SJSA1 (cell line): ENCODE measurements around the gene UBXN2A. TPM values are rescaled to one million over a fixed set of nuclear protein-coding genes. Genes with fewer than 3 reads are reported as not detected.
"Not testable (repeated sequence)": the region's sequence is repeated elsewhere in the genome, so short reads cannot be mapped to it uniquely, and the experiment has no call there.

Source experiments
- DNase-seq, 2 experiments: peaks; one replicate each; pipeline ENCODE4 v3.0.0-alpha.2; 2015 to 2020; ENCODE audit warnings: low spot score in 2 of 2, low read depth in 1 of 2
- H3K27ac ChIP-seq: fragments of 250-450 bp; sonication (Bioruptor Pico); 2 replicates; pipeline ENCODE4 v1.5.1; 2020; ENCODE audit warnings: mild to moderate bottlenecking, moderate library complexity
- H3K27me3 ChIP-seq: fragments of 250-450 bp; sonication (Bioruptor Pico); replicated peaks from 2 replicates; pipeline ENCODE4 v1.5.1; 2020; ENCODE audit warnings: mild to moderate bottlenecking, moderate library complexity
- H3K36me3 ChIP-seq: fragments of 250-450 bp; sonication (Bioruptor Pico); 2 replicates; pipeline ENCODE4 v1.5.1; 2020; ENCODE audit warnings: mild to moderate bottlenecking
- H3K4me1 ChIP-seq: fragments of 250-450 bp; sonication (Bioruptor Pico); replicated peaks from 2 replicates; pipeline ENCODE4 v1.6.1; 2021; ENCODE audit warnings: mild to moderate bottlenecking
- H3K4me3 ChIP-seq: fragments of 250-450 bp; sonication (Bioruptor Pico); 2 replicates; pipeline ENCODE4 v1.5.1; 2020; ENCODE audit warnings: mild to moderate bottlenecking
- H3K9me3 ChIP-seq: fragments of 250-450 bp; sonication (Bioruptor Pico); replicated peaks from 2 replicates; pipeline ENCODE4 v1.5.1; 2020; ENCODE audit warnings: mild to moderate bottlenecking
- total RNA-seq: library from RNA; depleted of rRNA; stranded (reverse); fragments of >200 nt; shearing (Covaris generic); gene quantifications from 2 replicates; pipeline ENCODE4 v1.2.3, GENCODE V29; 2014

The UBXN2A gene
- total RNA-seq, 1 experiment from 2014 or later: 34.3 TPM

GRCh38 chr2:24011250-24012104 is 71.2 kb downstream of the UBXN2A start:
- H3K4me1 ChIP-seq: peaks cover 31% of the 10 kb centered on the region
- H3K9me3 ChIP-seq: 0 out of 2 replicates have a peak, but pooled peaks cover 2% of the 10 kb centered on the region
- H3K27ac ChIP-seq: no peak overlapping the region
- no peaks in the 10 kb centered on the region for H3K36me3 ChIP-seq
- H3K4me3 ChIP-seq: no peak overlapping the region
- no peak for DNase-seq
- no peaks in the 10 kb centered on the region for H3K27me3 ChIP-seq

GRCh38 chr2:24012521-24013188 is 72.4 kb downstream of the UBXN2A start:
- Histone ChIP-seq H3K4me1 (peaks cover 42% of the 10 kb centered on the region), H3K27me3 (no peaks in the 10 kb centered on the region), H3K36me3 (no peaks in the 10 kb centered on the region), H3K4me3 (no peak overlapping the region), H3K27ac (no peak overlapping the region), H3K9me3 (0 out of 2 replicates have a peak, but pooled peaks cover 2% of the 10 kb centered on the region)
- DNase-seq: no peak

- not testable (repeated sequence) for H3K4me3 ChIP-seq, H3K27me3 ChIP-seq, H3K9me3 ChIP-seq, H3K36me3 ChIP-seq
- peak; percentile 39 to 46 for DNase-seq
- Histone ChIP-seq H3K27ac (peak overlapping the region; percentile 86), H3K4me1 (peaks cover 32% of the 10 kb centered on the region)
These were observed 74.6 kb downstream of the UBXN2A start for GRCh38 chr2:24014902-24015301.

- H3K36me3 ChIP-seq: no peaks in the 10 kb centered on the region
- H3K9me3 ChIP-seq: 0 out of 2 replicates have a peak, but pooled peaks cover 2% of the 10 kb centered on the region
- no peak overlapping the region for H3K4me3 ChIP-seq
- peak overlapping the region; percentile 86 for H3K27ac ChIP-seq
- peak; percentile 90 to 94 for DNase-seq
- H3K4me1 ChIP-seq: peaks cover 28% of the 10 kb centered on the region
- no peaks in the 10 kb centered on the region for H3K27me3 ChIP-seq
These were observed 75.5 kb downstream of the UBXN2A start for GRCh38 chr2:24015562-24016375.

- Histone ChIP-seq H3K36me3 (peaks cover under 1% of the 10 kb centered on the region; the same call in 1 of the 2 replicates), H3K27ac (peak overlapping the region; percentile 77), H3K27me3 (no peaks in the 10 kb centered on the region), H3K4me1 (peaks cover 28% of the 10 kb centered on the region), H3K9me3 (peaks cover 2% of the 10 kb centered on the region; the same call in 1 of the 2 replicates), H3K4me3 (no peak overlapping the region)
- DNase-seq: peak in 1 of 2 experiments; percentile 25
These were observed 76.1 kb downstream of the UBXN2A start for GRCh38 chr2:24016376-24016761.

- H3K27me3 ChIP-seq: no peaks in the 10 kb centered on the region
- peaks cover 2% of the 10 kb centered on the region; the same call in 1 of the 2 replicates for H3K9me3 ChIP-seq
- H3K36me3 ChIP-seq: peaks cover 5% of the 10 kb centered on the region
- H3K4me3 ChIP-seq: no peak overlapping the region
- H3K27ac ChIP-seq: peak overlapping the region; percentile 77
- peaks cover 28% of the 10 kb centered on the region for H3K4me1 ChIP-seq
- no peak for DNase-seq
These were observed 76.8 kb downstream of the UBXN2A start for GRCh38 chr2:24016853-24017703.

- H3K27me3 ChIP-seq: no peaks in the 10 kb centered on the region
- DNase-seq: no peak
- peaks cover 28% of the 10 kb centered on the region for H3K4me1 ChIP-seq
- peaks cover 2% of the 10 kb centered on the region; the same call in 1 of the 2 replicates for H3K9me3 ChIP-seq
- no peak overlapping the region for H3K27ac ChIP-seq
- peaks cover 12% of the 10 kb centered on the region for H3K36me3 ChIP-seq
- no peak overlapping the region for H3K4me3 ChIP-seq
These were observed 77.4 kb downstream of the UBXN2A start for GRCh38 chr2:24017711-24018110.

GRCh38 chr2:24018241-24018640 is 78.0 kb downstream of the UBXN2A start:
- no peak overlapping the region for H3K27ac ChIP-seq
- peaks cover 2% of the 10 kb centered on the region; the same call in 1 of the 2 replicates for H3K9me3 ChIP-seq
- DNase-seq: no peak
- H3K27me3 ChIP-seq: no peaks in the 10 kb centered on the region
- H3K36me3 ChIP-seq: peaks cover 16% of the 10 kb centered on the region
- H3K4me3 ChIP-seq: no peak overlapping the region
- H3K4me1 ChIP-seq: peaks cover 28% of the 10 kb centered on the region

- DNase-seq: no peak
- Histone ChIP-seq H3K4me3 (no peak overlapping the region), H3K9me3 (peaks cover 2% of the 10 kb centered on the region; the same call in 1 of the 2 replicates), H3K4me1 (peaks cover 26% of the 10 kb centered on the region), H3K36me3 (peaks cover 31% of the 10 kb centered on the region), H3K27me3 (no peaks in the 10 kb centered on the region), H3K27ac (no peak overlapping the region)
These were observed 79.5 kb downstream of the UBXN2A start for GRCh38 chr2:24019729-24020128.

- no peak overlapping the region for H3K27ac ChIP-seq
- DNase-seq: no peak
- peaks cover 34% of the 10 kb centered on the region for H3K36me3 ChIP-seq
- H3K4me1 ChIP-seq: peaks cover 21% of the 10 kb centered on the region
- no peak overlapping the region for H3K4me3 ChIP-seq
- no peaks in the 10 kb centered on the region for H3K27me3 ChIP-seq
- no peaks in the 10 kb centered on the region; the same call in 1 of the 2 replicates for H3K9me3 ChIP-seq
These were observed 80.0 kb downstream of the UBXN2A start for GRCh38 chr2:24020244-24020643.

- Histone ChIP-seq H3K27me3 (no peaks in the 10 kb centered on the region), H3K27ac (no peak overlapping the region), H3K9me3 (no peaks in the 10 kb centered on the region; the same call in 1 of the 2 replicates), H3K4me3 (no peak overlapping the region), H3K36me3 (peaks cover 41% of the 10 kb centered on the region), H3K4me1 (peaks cover 11% of the 10 kb centered on the region)
- no peak for DNase-seq
These were observed 81.1 kb downstream of the UBXN2A start for GRCh38 chr2:24021122-24021998.
